SK-N-SH treated with all-trans-retinoic acid at 6 μM for 48 hours (cell line): ENCODE data around the gene PARL.

Experiments used
- PATZ1 ChIP-seq: fragments of 250-450 bp; sonication (Bioruptor Pico); IDR thresholded peaks from 2 replicates; pipeline ENCODE4 v1.8.0; 2020; ENCODE audit warnings: mild to moderate bottlenecking, moderate library complexity, borderline replicate concordance
- SNAI2 ChIP-seq: fragments of 250-450 bp; sonication (Bioruptor Pico); IDR thresholded peaks from 2 replicates; pipeline ENCODE4 v1.5.0; 2020; ENCODE audit warnings: mild to moderate bottlenecking, moderate library complexity

GRCh38 chr3:183870563-183870962 lies 14.1 kb downstream of the PARL start:
- no peak for TF ChIP-seq PATZ1
- TF ChIP-seq SNAI2 (CRISPR knock-in tag), result no peak
